H1 (cell line): ENCODE results near the gene FGF5. TPM values are rescaled to one million over a fixed set of nuclear protein-coding genes. Genes with fewer than 3 reads are reported as not detected.

Experiments used
- CEBPB ChIP-seq: IDR thresholded peaks from 2 replicates; pipeline ENCODE4 v1.6.1; 2012; ENCODE audit warnings: low read depth, low read length
- HDAC2 ChIP-seq, 2 experiments: fragments of 300-600 bp in 1 of 2; sonication (generic) in 1 of 2; IDR thresholded peaks; 2 replicates each; pipeline ENCODE4 v1.6.1; 2011 to 2012; ENCODE audit warnings: low read depth in 2 of 2, low read length in 2 of 2, mild to moderate bottlenecking in 2 of 2, moderate library complexity in 2 of 2, borderline replicate concordance in 1 of 2, inconsistent platforms in 1 of 2
- SIRT6 ChIP-seq: IDR thresholded peaks from one replicate; pipeline ENCODE4 v1.7.1; 2012; ENCODE audit warnings: low read length, inconsistent platforms
- TCF12 ChIP-seq: IDR thresholded peaks from 2 replicates; pipeline ENCODE4 v1.6.1; 2011; ENCODE audit warnings: low read depth, mild to moderate bottlenecking, low read length
- polyA plus RNA-seq, 7 experiments: library from polyadenylated mRNA; depleted of rRNA in 3 of 7; stranded (reverse) in 5 of 7; unstranded in 2 of 7; fragments of >200 nt in 5 of 7; fragments of 200-250 nt in 2 of 7; gene quantifications; 1 replicate in 5 of 7; 2 replicates in 1 of 7; 4 replicates in 1 of 7; pipeline versions ENCODE4 v1.2.1 to v1.2.3, GENCODE V29; 2011 to 2013; ENCODE audit warnings: missing spikeins in 2 of 7, mixed read lengths in 2 of 7
- total RNA-seq: library from RNA; stranded (reverse); fragmentation: NEBNext Ultra II Directional; extraction: Animal tissue kit (Norgen Biotek cat#: 25700); gene quantifications from 2 replicates; pipeline ENCODE4 v1.2.1, GENCODE V29; 2021

Gene FGF5
- total and polyA plus RNA-seq, 2 of the 8 experiments (the other 6 are each of a cell fraction or from before 2014, with no cell fraction given): not detected

DNA sequence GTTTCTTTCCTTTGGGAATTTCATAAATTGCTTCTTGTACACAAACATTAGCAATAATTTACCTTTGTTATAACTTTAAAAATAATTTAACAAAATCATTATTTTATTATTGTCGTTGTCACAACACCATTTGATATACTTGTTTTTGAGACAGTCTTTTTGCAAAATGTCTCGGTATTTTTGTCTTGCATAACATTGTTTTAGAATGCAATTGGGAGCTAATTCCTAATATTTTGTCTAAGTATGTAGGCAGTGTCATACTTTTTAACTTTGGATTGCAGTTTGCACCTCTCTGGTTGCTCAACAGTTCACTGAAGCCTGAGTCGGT lies 68.7 kb downstream of the FGF5 start (continued):
- no peak for TF ChIP-seq TCF12
- no peak for TF ChIP-seq HDAC2 (IDR thresholded peaks at IDR 0.05; ENCODE audit: borderline replicate concordance in 1 of 2, low read depth in 2 of 2, low read length in 2 of 2)
- no peak for TF ChIP-seq CEBPB
- TF ChIP-seq SIRT6: no peak
